Activated T-cell treated with anti-CD3 and anti-CD28 coated beads, Interleukin-2, amount 50 U/mL, for 4 hours (primary cell): ENCODE measurements around the gene AVPR2. TPM values are rescaled to one million over a fixed set of nuclear protein-coding genes. Genes with fewer than 3 reads are reported as not detected.
A peak's percentile ranks its signal among the peaks of the same experiment; 100 is the strongest.

Experiments
- ATAC-seq, 2 donors: fragments of 200-7000 bp; cut with Tn5 transposase; one replicate each; pipeline ENCODE4 v1.10.0; 2021
- DNase-seq: peaks from one replicate; pipeline ENCODE4 v3.0.0-alpha.2; 2020
- H3K27me3 Mint-ChIP-seq: one replicate; pipeline ENCODE4 v1.8.0; 2021; ENCODE audit warnings: low read depth, mixed read lengths
- H3K36me3 Mint-ChIP-seq: one replicate; pipeline ENCODE4 v1.8.0; 2022; ENCODE audit warnings: mixed read lengths; ENCODE audit not compliant: insufficient read depth
- H3K4me1 Mint-ChIP-seq: one replicate; pipeline ENCODE4 v1.8.0; 2021; ENCODE audit warnings: low read depth, mixed read lengths
- H3K4me3 Mint-ChIP-seq: one replicate; pipeline ENCODE4 v1.8.0; 2021; ENCODE audit warnings: mild to moderate bottlenecking, moderate library complexity, mixed read lengths
- H3K9me3 Mint-ChIP-seq: one replicate; pipeline ENCODE4 v1.8.0; 2021; ENCODE audit warnings: mixed read lengths
- total RNA-seq, 3 donors: library from RNA; stranded (reverse); gene quantifications; one replicate each; pipeline ENCODE4 v1.2.1, GENCODE V29; 2021

The AVPR2 gene
- total RNA-seq, 3 donors from 2014 or later: not detected

GRCh38 chrX:153867671-153868070, 36.8 kb upstream of the AVPR2 start:
- H3K27me3 Mint-ChIP-seq: peaks cover 5% of the 10 kb centered on the region
- H3K9me3 Mint-ChIP-seq: no peaks in the 10 kb centered on the region
- DNase-seq (no peak), ATAC-seq (no peak)
- H3K4me3 Mint-ChIP-seq: no peak overlapping the region
- H3K4me1 Mint-ChIP-seq: no peaks in the 10 kb centered on the region
- no peaks in the 10 kb centered on the region for H3K36me3 Mint-ChIP-seq

GRCh38 chrX:153868576-153869472, 35.6 kb upstream of the AVPR2 start:
- no peaks in the 10 kb centered on the region for H3K9me3 Mint-ChIP-seq
- no peaks in the 10 kb centered on the region for H3K36me3 Mint-ChIP-seq
- no peak for ATAC-seq
- no peak for DNase-seq
- H3K27me3 Mint-ChIP-seq: peaks cover 5% of the 10 kb centered on the region
- H3K4me3 Mint-ChIP-seq: no peak overlapping the region
- H3K4me1 Mint-ChIP-seq: no peaks in the 10 kb centered on the region

- Mint-ChIP-seq H3K9me3 (no peaks in the 10 kb centered on the region), H3K4me1 (no peaks in the 10 kb centered on the region), H3K27me3 (peaks cover 5% of the 10 kb centered on the region), H3K4me3 (no peak overlapping the region), H3K36me3 (no peaks in the 10 kb centered on the region)
- no peak for ATAC-seq
- DNase-seq: no peak
These were observed 34.8 kb upstream of the AVPR2 start for GRCh38 chrX:153869473-153870287.

- no peak overlapping the region for H3K4me3 Mint-ChIP-seq
- no peaks in the 10 kb centered on the region for H3K4me1 Mint-ChIP-seq
- ATAC-seq (no peak), DNase-seq (no peak)
- no peaks in the 10 kb centered on the region for H3K9me3 Mint-ChIP-seq
- no peaks in the 10 kb centered on the region for H3K36me3 Mint-ChIP-seq
- H3K27me3 Mint-ChIP-seq: peaks cover 5% of the 10 kb centered on the region
These were observed 34.2 kb upstream of the AVPR2 start for GRCh38 chrX:153870288-153870690.

- Mint-ChIP-seq H3K4me3 (no peak overlapping the region), H3K4me1 (no peaks in the 10 kb centered on the region), H3K9me3 (no peaks in the 10 kb centered on the region), H3K36me3 (no peaks in the 10 kb centered on the region), H3K27me3 (peaks cover 7% of the 10 kb centered on the region)
- ATAC-seq (no peak), DNase-seq (no peak)
These were observed 33.6 kb upstream of the AVPR2 start for GRCh38 chrX:153870791-153871360.

GRCh38 chrX:153871451-153871850, 33.0 kb upstream of the AVPR2 start:
- DNase-seq (no peak), ATAC-seq (no peak)
- no peak overlapping the region for H3K4me3 Mint-ChIP-seq
- no peaks in the 10 kb centered on the region for H3K9me3 Mint-ChIP-seq
- peaks cover 11% of the 10 kb centered on the region for H3K27me3 Mint-ChIP-seq
- H3K36me3 Mint-ChIP-seq: no peaks in the 10 kb centered on the region
- H3K4me1 Mint-ChIP-seq: peaks cover 2% of the 10 kb centered on the region

- ATAC-seq: no peak
- Mint-ChIP-seq H3K27me3 (peaks cover 12% of the 10 kb centered on the region), H3K36me3 (no peaks in the 10 kb centered on the region), H3K4me3 (no peak overlapping the region), H3K4me1 (peaks cover 2% of the 10 kb centered on the region), H3K9me3 (no peaks in the 10 kb centered on the region)
- DNase-seq: no peak
These were observed 32.3 kb upstream of the AVPR2 start for GRCh38 chrX:153871946-153872878.

- Mint-ChIP-seq H3K4me1 (peaks cover 7% of the 10 kb centered on the region), H3K4me3 (no peak overlapping the region), H3K9me3 (no peaks in the 10 kb centered on the region), H3K36me3 (no peaks in the 10 kb centered on the region), H3K27me3 (peaks cover 12% of the 10 kb centered on the region)
- ATAC-seq (no peak), DNase-seq (no peak)
These were observed 31.0 kb upstream of the AVPR2 start for GRCh38 chrX:153873282-153874084.

- Mint-ChIP-seq H3K9me3 (no peaks in the 10 kb centered on the region), H3K27me3 (peaks cover 15% of the 10 kb centered on the region), H3K4me3 (no peak overlapping the region), H3K4me1 (peaks cover 11% of the 10 kb centered on the region), H3K36me3 (no peaks in the 10 kb centered on the region)
- ATAC-seq (no peak), DNase-seq (no peak)
These were observed 30.4 kb upstream of the AVPR2 start for GRCh38 chrX:153874085-153874365.

GRCh38 chrX:153874366-153875125, 29.9 kb upstream of the AVPR2 start:
- H3K27me3 Mint-ChIP-seq: peaks cover 19% of the 10 kb centered on the region
- DNase-seq (no peak), ATAC-seq (no peak)
- peaks cover 16% of the 10 kb centered on the region for H3K4me1 Mint-ChIP-seq
- H3K4me3 Mint-ChIP-seq: no peak overlapping the region
- no peaks in the 10 kb centered on the region for H3K36me3 Mint-ChIP-seq
- H3K9me3 Mint-ChIP-seq: no peaks in the 10 kb centered on the region

GRCh38 chrX:153875391-153876111, 28.9 kb upstream of the AVPR2 start:
- H3K36me3 Mint-ChIP-seq: no peaks in the 10 kb centered on the region
- DNase-seq (peak; percentile 62), ATAC-seq (peak; percentile 73)
- H3K9me3 Mint-ChIP-seq: no peaks in the 10 kb centered on the region
- H3K4me1 Mint-ChIP-seq: peaks cover 16% of the 10 kb centered on the region
- no peak overlapping the region for H3K4me3 Mint-ChIP-seq
- peaks cover 24% of the 10 kb centered on the region for H3K27me3 Mint-ChIP-seq

GRCh38 chrX:153876112-153876491, 28.4 kb upstream of the AVPR2 start:
- ATAC-seq (no peak), DNase-seq (no peak)
- H3K27me3 Mint-ChIP-seq: peaks cover 27% of the 10 kb centered on the region
- H3K36me3 Mint-ChIP-seq: no peaks in the 10 kb centered on the region
- no peak overlapping the region for H3K4me3 Mint-ChIP-seq
- H3K4me1 Mint-ChIP-seq: peaks cover 16% of the 10 kb centered on the region
- H3K9me3 Mint-ChIP-seq: no peaks in the 10 kb centered on the region
